ENCODE measurements around the gene ZBTB14. TPM values are rescaled to one million over a fixed set of nuclear protein-coding genes. Genes with fewer than 3 reads are reported as not detected.

The ZBTB14 gene
- 5.7 and 6.5 TPM in 2 replicates for total RNA-seq (2014; rRNA removed; shearing (Covaris generic))

GRCh38 chr18:5295231-5295920 is at the start of gene ZBTB14:
Gene ZBTB14 (minus strand): TSS chr18:5295726. CDS start chr18:5293246, 2,480 bp downstream.
- DNase-seq (ENCODE audit: low spot score), result peak; percentile 64

- no peak for DNase-seq (ENCODE audit: low spot score)
Observed at GRCh38 chr18:5339202-5339834, 43.8 kb upstream of the ZBTB14 start.

GRCh38 chr18:5334456-5335075 is 39.0 kb upstream of the ZBTB14 start:
- DNase-seq (ENCODE audit: low spot score), result no peak

- DNase-seq (ENCODE audit: low spot score), result no peak
Observed at GRCh38 chr18:5318061-5318700, 22.7 kb upstream of the ZBTB14 start.

- DNase-seq (ENCODE audit: low spot score), result no peak
Observed at GRCh38 chr18:5317186-5317585, 21.7 kb upstream of the ZBTB14 start.

- DNase-seq (ENCODE audit: low spot score), result no peak
Observed at GRCh38 chr18:5315838-5316237, 20.3 kb upstream of the ZBTB14 start.

- no peak for DNase-seq (ENCODE audit: low spot score)
Observed at GRCh38 chr18:5311301-5311989, 15.9 kb upstream of the ZBTB14 start.

GRCh38 chr18:5309888-5310470 is 14.5 kb upstream of the ZBTB14 start:
- no peak for DNase-seq (ENCODE audit: low spot score)

GRCh38 chr18:5305835-5306234 is 10.3 kb upstream of the ZBTB14 start:
- DNase-seq (ENCODE audit: low spot score), result no peak

- no peak for DNase-seq (ENCODE audit: low spot score)
Observed at GRCh38 chr18:5304232-5304631, 8.7 kb upstream of the ZBTB14 start.

- no peak for DNase-seq (ENCODE audit: low spot score)
Observed at GRCh38 chr18:5303636-5304035, 8.1 kb upstream of the ZBTB14 start.

- no peak for DNase-seq (ENCODE audit: low spot score)
Observed at GRCh38 chr18:5302606-5303005, 7.1 kb upstream of the ZBTB14 start.

GRCh38 chr18:5300476-5301010 is 5.0 kb upstream of the ZBTB14 start:
- DNase-seq (ENCODE audit: low spot score), result no peak

- no peak for DNase-seq (ENCODE audit: low spot score)
Observed at GRCh38 chr18:5298156-5298852, 2.8 kb upstream of the ZBTB14 start.

- no peak for DNase-seq (ENCODE audit: low spot score)
Observed at GRCh38 chr18:5297597-5297996, 2.1 kb upstream of the ZBTB14 start.

- DNase-seq (ENCODE audit: low spot score), result peak; percentile 89
Observed at GRCh38 chr18:5296706-5297320, 1.3 kb upstream of the ZBTB14 start.

- DNase-seq (ENCODE audit: low spot score), result peak; percentile 94
Observed at GRCh38 chr18:5295981-5296705, 617 bp upstream of the ZBTB14 start.

- DNase-seq (ENCODE audit: low spot score), result peak; percentile 64
Observed at GRCh38 chr18:5294457-5295230, 882 bp downstream of the ZBTB14 start.

GRCh38 chr18:5294113-5294456 is 1.4 kb downstream of the ZBTB14 start:
- no peak for DNase-seq (ENCODE audit: low spot score)
